HepG2 (cell line): ENCODE measurements around the gene C20orf204. TPM values are rescaled to one million over a fixed set of nuclear protein-coding genes. Genes with fewer than 3 reads are reported as not detected.
A peak's percentile ranks its signal among the peaks of the same experiment; 100 is the strongest.

ENCODE experiments used
- ATAC-seq: fragments of 200-7000 bp; cut with Tn5 transposase; 3 replicates; pipeline ENCODE4 v1.9.1; 2020; ENCODE audit warnings: mild to moderate bottlenecking, moderate library complexity
- BruUV-seq: library from RNA; stranded (reverse); fragments of 400-500 nt; replicated peaks from 2 replicates; lab custom pipeline; 2021; lab: Mats Ljungman, UMichigan
- CTCF ChIA-PET: fragments of 300-600 bp; formaldehyde crosslinking; extraction: SDS; loops from one replicate; lab custom pipeline; 2021; ENCODE audit warnings: low total read pairs, inconsistent platforms, low intra/inter-chr PET ratio; lab: Yijun Ruan, JAX
- POLR2A ChIA-PET: fragments of 350-600 bp; sonication (Branson Sonifier 250); formaldehyde crosslinking; loops from one replicate; lab custom pipeline; 2020; ENCODE audit warnings: antibody characterized with exemption, inconsistent platforms; lab: Yijun Ruan, JAX
- DNase-seq: peaks from one replicate; pipeline ENCODE4 v3.0.0-alpha.2; 2015; ENCODE audit warnings: low spot score
- FAIRE-seq: peaks from 3 replicates; lab custom pipeline; 2011; peaks lifted over from hg19 to GRCh38; lab: Jason Lieb, UNC
- H2AFZ ChIP-seq: one replicate; pipeline ENCODE4 v1.6.1; 2011; ENCODE audit warnings: low read length, inconsistent platforms
- H3K27ac ChIP-seq: fragments of 300-600 bp; 3 replicates; pipeline ENCODE4 v1.8.0; 2011; ENCODE audit warnings: mixed run types, mild to moderate bottlenecking, mixed read lengths, low read length, inconsistent platforms; ENCODE audit not compliant: insufficient read depth; ENCODE audit errors: extremely low read length
- H3K27me3 ChIP-seq, 2 experiments: fragments of 200-600 bp in 1 of 2; 2 replicates in 1 of 2; 3 replicates in 1 of 2; pipeline versions ENCODE4 v1.6.0 to v1.8.0; 2011; ENCODE audit warnings: low read length in 2 of 2, mild to moderate bottlenecking in 2 of 2, moderate library complexity in 2 of 2, inconsistent platforms in 1 of 2; ENCODE audit not compliant: insufficient read depth in 2 of 2, control insufficient read depth in 1 of 2
- H3K36me3 ChIP-seq, 2 experiments: fragments of 200-600 bp in 1 of 2; replicated peaks in 1 of 2; 2 replicates in 1 of 2; 3 replicates in 1 of 2; pipeline versions ENCODE4 v1.5.1 to v1.8.0; 2011; ENCODE audit warnings: low read length in 2 of 2, inconsistent platforms in 1 of 2; ENCODE audit not compliant: insufficient read depth in 2 of 2, control insufficient read depth in 1 of 2
- H3K4me1 ChIP-seq: 2 replicates; pipeline ENCODE4 v1.5.1; 2012; ENCODE audit warnings: low read length, inconsistent platforms; ENCODE audit not compliant: insufficient read depth
- H3K4me2 ChIP-seq: 2 replicates; pipeline ENCODE4 v1.6.0; 2011; ENCODE audit warnings: low read depth, low read length, inconsistent platforms
- H3K4me3 ChIP-seq, 3 experiments: fragments of 200-600 bp in 1 of 3; sonication (generic), shearing (Covaris generic) in 1 of 3; replicated peaks in 1 of 3; 2 replicates each; pipeline ENCODE4 v1.5.1; 2011 to 2016; ENCODE audit warnings: low read length in 3 of 3, inconsistent platforms in 2 of 3, low read depth in 2 of 3, mild to moderate bottlenecking in 2 of 3, control low read depth in 1 of 3, mixed read lengths in 1 of 3; ENCODE audit not compliant: insufficient read depth in 1 of 3
- H3K79me2 ChIP-seq: one replicate; pipeline ENCODE4 v1.6.1; 2011; ENCODE audit warnings: low read length, inconsistent platforms; ENCODE audit not compliant: insufficient read depth
- H3K9ac ChIP-seq: 2 replicates; pipeline ENCODE4 v1.6.0; 2011; ENCODE audit warnings: mild to moderate bottlenecking, low read depth, low read length, inconsistent platforms; ENCODE audit not compliant: insufficient read depth
- H3K9me3 ChIP-seq: 2 replicates; pipeline ENCODE4 v1.5.1; 2012; ENCODE audit warnings: mild to moderate bottlenecking, low read length
- H4K20me1 ChIP-seq: 2 replicates; pipeline ENCODE4 v1.6.0; 2011; ENCODE audit warnings: inconsistent platforms, mild to moderate bottlenecking, low read length, moderate library complexity; ENCODE audit not compliant: insufficient read depth
- ASH2L ChIP-seq: fragments of 300-600, 200-600 bp; sonication (generic); IDR thresholded peaks from 2 replicates; pipeline ENCODE4 v1.7.0; 2017; ENCODE audit warnings: low read depth, mild to moderate bottlenecking, moderate library complexity, mixed read lengths, low read length; ENCODE audit not compliant: insufficient read length
- ATF6 ChIP-seq: sonication (generic); formaldehyde crosslinking; conservative IDR thresholded peaks from 2 replicates; pipeline ENCODE4 v1.4.0; 2020; ENCODE audit warnings: missing genetic modification reagents
- DPF2 ChIP-seq: sonication (generic); formaldehyde crosslinking; IDR thresholded peaks from 2 replicates; pipeline ENCODE4 v1.4.0; 2020; ENCODE audit warnings: mild to moderate bottlenecking, low read depth, missing genetic modification reagents, borderline replicate concordance
- MEF2D ChIP-seq: sonication (generic); formaldehyde crosslinking; IDR thresholded peaks from 2 replicates; pipeline ENCODE4 v1.5.1; 2020; ENCODE audit warnings: mild to moderate bottlenecking, missing genetic modification reagents
- PLRG1 ChIP-seq: fragments of 450-650 bp; conservative IDR thresholded peaks from 2 replicates; pipeline ENCODE4 v1.6.1; 2016
- SCMH1 ChIP-seq: sonication (generic); formaldehyde crosslinking; IDR thresholded peaks from 2 replicates; pipeline ENCODE4 v1.9.0; 2021; ENCODE audit warnings: missing genetic modification reagents, mild to moderate bottlenecking, borderline replicate concordance
- SP2 ChIP-seq: sonication (generic); formaldehyde crosslinking; IDR thresholded peaks from 2 replicates; pipeline ENCODE4 v1.5.1; 2020; ENCODE audit warnings: mild to moderate bottlenecking, missing genetic modification reagents
- TEAD2 ChIP-seq: sonication (generic); formaldehyde crosslinking; IDR thresholded peaks from 2 replicates; pipeline ENCODE4 v1.9.0; 2021; ENCODE audit warnings: missing genetic modification reagents
- U2AF2 ChIP-seq: fragments of 200-400 bp; formaldehyde crosslinking; IDR thresholded peaks from 2 replicates; pipeline ENCODE4 v1.6.1; 2017; ENCODE audit warnings: low read depth, mild to moderate bottlenecking, low read length
- YY1 ChIP-seq: IDR thresholded peaks from 2 replicates; pipeline ENCODE4 v1.6.1; 2011; ENCODE audit warnings: low read length, low read depth, moderate library complexity, mild to moderate bottlenecking; ENCODE audit not compliant: insufficient read depth, insufficient replicate concordance
- ZNF253 ChIP-seq: sonication (generic); formaldehyde crosslinking; IDR thresholded peaks from 2 replicates; pipeline ENCODE4 v1.8.0; 2022; ENCODE audit warnings: mild to moderate bottlenecking, missing genetic modification reagents, borderline replicate concordance
- ZNF577 ChIP-seq: sonication (generic); formaldehyde crosslinking; IDR thresholded peaks from 2 replicates; pipeline ENCODE4 v1.4.0; 2020; ENCODE audit warnings: mild to moderate bottlenecking, low read depth, missing genetic modification reagents, borderline replicate concordance
- WGBS: methylation state at CpG from one replicate; pipeline ENCODE4 v1.1.6; 2017; ENCODE audit warnings: low lambda C conversion rate; 5-methylcytosine and 5-hydroxymethylcytosine counted together
- in situ Hi-C: cut with HindIII; loops from 2 replicates; pipeline ENCODE4 v1.10.0; 2017; ENCODE audit warnings: low pct_unique_long_range_greater_than_20kb; ENCODE audit not compliant: extremely low pct_ligation_motif_present
- intact Hi-C: fragments of 100-400 bp; cut with micrococcal nuclease; formaldehyde crosslinking; loops from one replicate; pipeline ENCODE4 v1.10.0; 2022; ENCODE audit not compliant: unreplicated experiment
- polyA plus RNA-seq, 8 experiments: library from polyadenylated mRNA; depleted of rRNA in 3 of 8; stranded (reverse) in 7 of 8; unstranded in 1 of 8; fragments of >200 nt; fragmentation: Illumina TruSeq in 4 of 8; extraction: Trizol in 4 of 8; gene quantifications; 2 replicates each; pipeline versions ENCODE4 v1.2.1 to v1.2.3, GENCODE V29; 2011 to 2016; ENCODE audit warnings: low read depth in 4 of 8, missing spikeins in 1 of 8, mixed read lengths in 1 of 8; ENCODE audit not compliant: insufficient read depth in 1 of 8
- total RNA-seq, 5 experiments: library from RNA; depleted of rRNA; stranded (reverse); fragments of >200 nt; fragmentation: Illumina TruSeq; extraction: Trizol; gene quantifications; 2 replicates each; pipeline ENCODE4 v1.2.3, GENCODE V29; 2016; ENCODE audit warnings: low read depth in 1 of 5
- TF ChIP-seq, protein P1 (sequence below): sonication (generic); formaldehyde crosslinking; IDR thresholded peaks from 2 replicates; pipeline ENCODE4 v1.4.0; 2020; ENCODE audit warnings: mild to moderate bottlenecking, missing genetic modification reagents
- TF ChIP-seq, protein P2 (sequence below): IDR thresholded peaks from 2 replicates; pipeline ENCODE4 v1.6.1; 2016; ENCODE audit warnings: missing genetic modification reagents, missing compliant biosample characterization

Gene C20orf204
- total and polyA plus RNA-seq, 2 of the 13 experiments (the other 11 are each of a cell fraction or from before 2014, with no cell fraction given) = 22.1 to 80.0 TPM

DNA sequence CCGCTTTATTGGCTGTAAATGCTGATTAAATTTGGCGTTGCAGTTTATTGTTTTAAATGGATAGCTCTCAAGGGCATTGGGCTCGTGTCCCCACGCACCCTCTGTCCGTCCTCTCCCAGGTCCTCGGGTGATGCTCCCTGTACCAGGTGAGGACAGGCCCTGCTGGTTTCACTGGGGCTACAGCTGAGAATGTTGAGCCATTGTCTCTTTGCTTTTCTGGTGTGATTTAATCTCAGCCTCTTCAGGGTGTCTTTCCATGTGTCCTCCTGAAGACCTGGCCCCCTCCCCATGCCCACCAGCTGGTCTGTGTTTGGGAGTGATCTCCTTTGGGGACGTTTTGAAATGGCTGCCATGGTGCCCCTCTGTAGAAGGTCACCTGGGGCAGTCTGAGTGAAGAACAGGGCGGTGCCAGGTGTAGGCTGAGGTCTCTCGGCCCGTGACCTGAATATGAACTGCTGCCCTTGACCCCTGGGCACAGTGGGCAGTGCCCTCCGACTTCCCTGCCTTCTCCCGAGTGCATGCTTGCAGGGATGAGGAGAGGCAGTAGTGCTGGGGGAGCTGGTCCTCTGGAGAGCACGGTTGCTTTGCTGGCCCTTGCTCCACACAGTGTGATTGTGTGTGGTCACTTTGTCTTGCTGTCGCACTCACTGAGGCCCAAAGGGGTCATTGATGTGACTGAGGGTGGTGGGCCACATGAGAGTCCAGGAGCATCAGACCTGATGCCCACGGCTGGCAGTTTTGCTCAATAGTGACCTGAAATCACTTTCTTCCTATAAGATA lies 12.4 kb upstream of the C20orf204 start (continued):
- TF ChIP-seq ATF6 (CRISPR knock-in tag) = no peak
- TF ChIP-seq, all 625 proteins: peak for 112

DNA sequence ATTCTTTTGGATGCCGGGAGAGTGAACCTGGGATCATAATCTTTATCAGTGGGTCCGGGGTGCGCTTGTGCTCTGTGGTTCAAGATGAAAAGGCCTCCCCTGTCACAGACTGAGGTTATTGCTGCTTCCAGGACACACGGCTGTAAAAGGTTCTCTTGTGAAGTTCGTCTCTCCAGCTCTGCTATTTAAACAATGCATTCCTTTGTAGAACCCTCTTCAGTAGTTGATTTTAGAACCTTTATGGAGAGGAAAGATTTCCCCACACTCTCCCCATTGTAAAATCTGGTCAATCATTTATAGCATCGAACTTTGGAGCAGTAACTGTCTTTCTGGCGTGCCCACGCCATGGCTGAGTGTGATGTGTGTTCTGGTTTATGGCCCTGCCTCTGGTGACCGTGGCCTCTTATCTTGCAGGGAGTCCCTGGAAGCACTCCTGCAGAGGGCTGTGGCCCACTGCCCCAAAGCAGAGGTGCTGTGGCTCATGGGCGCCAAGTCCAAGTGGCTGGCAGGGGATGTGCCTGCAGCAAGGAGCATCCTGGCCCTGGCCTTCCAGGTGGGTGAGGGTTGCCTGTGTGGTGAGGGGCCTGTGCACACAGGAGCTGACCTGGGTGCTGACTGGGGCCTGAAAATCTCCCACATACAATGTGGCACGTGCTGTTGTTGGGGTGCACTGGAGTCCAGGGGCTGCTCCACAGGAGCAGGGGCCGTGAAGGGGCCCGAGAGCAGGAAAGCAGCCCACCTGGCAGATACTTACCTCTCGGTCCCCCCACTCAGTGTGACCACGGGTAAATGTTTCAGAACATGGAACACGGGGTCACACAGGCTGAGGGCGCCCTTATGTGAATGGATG lies 11.6 kb upstream of the C20orf204 start:
- H3K36me3 ChIP-seq = peaks cover 50 to 76% of the 10 kb centered on the region in 2 experiments
- peak overlapping the region in 2 of 3 experiments; percentile 18 to 63; a peak in 4 of 6 replicates for H3K4me3 ChIP-seq
- CTCF ChIA-PET = interaction anchor here (1.3 kb wide), 1 partner anchor 45 kb away, joined by 4 read pairs; no protein-coding TSS in a partner anchor
- peaks cover 4% of the 10 kb centered on the region for H3K79me2 ChIP-seq
- peak overlapping the region; percentile 92 for H3K27ac ChIP-seq
- peak; percentile 99 for FAIRE-seq
- H3K9me3 ChIP-seq = no peaks in the 10 kb centered on the region
- peak; percentile 100 for DNase-seq
- TSS peak; percentile 64 for BruUV-seq
- in situ Hi-C loops (loop anchor here (5.0 kb wide), 1 partner anchor 42 kb away; the partner anchor contains the start of gene PRPF6), intact Hi-C loops (loop anchor here (1.0 kb wide), 3 partner anchors 12 to 43 kb away; partner anchors contain the start of genes C20orf204 and PRPF6)
- POLR2A ChIA-PET = interaction anchor here (0.6 to 5.0 kb wide), 23 partner anchors 8 to 286 kb away, joined by 3 to 81 read pairs (median 4); partner anchors contain the start of genes C20orf204, PRPF6, SAMD10 and SOX18
- no peak overlapping the region for H2AFZ ChIP-seq
- H3K4me1 ChIP-seq = peaks cover 42% of the 10 kb centered on the region
- H3K9ac ChIP-seq = peak overlapping the region; percentile 75
- H4K20me1 ChIP-seq = no peaks in the 10 kb centered on the region
- H3K27me3 ChIP-seq = no peaks in the 10 kb centered on the region
- ATAC-seq = peak; percentile 90
- WGBS = 24% methylated on average over 16 of the region's 17 CpGs
- H3K4me2 ChIP-seq = peak overlapping the region; percentile 84
- TF ChIP-seq ASH2L (peak; percentile 94), PLRG1 (no peak), ZNF577 (CRISPR knock-in tag) (no peak), ZNF253 (CRISPR knock-in tag) (peak; percentile 77; the same call in 1 of the 2 replicates), YY1 (peak; percentile 86), SP2 (no peak), SCMH1 (no peak), U2AF2 (no peak), TEAD2 (CRISPR knock-in tag) (no peak), DPF2 (CRISPR knock-in tag) (peak; percentile 67; the same call in 1 of the 2 replicates), MEF2D (CRISPR knock-in tag) (peak; percentile 77)
- TF ChIP-seq, protein P1, sequence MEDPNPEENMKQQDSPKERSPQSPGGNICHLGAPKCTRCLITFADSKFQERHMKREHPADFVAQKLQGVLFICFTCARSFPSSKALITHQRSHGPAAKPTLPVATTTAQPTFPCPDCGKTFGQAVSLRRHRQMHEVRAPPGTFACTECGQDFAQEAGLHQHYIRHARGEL = peak; percentile 80; the same call in 1 of the 2 replicates
- TF ChIP-seq, protein P2, sequence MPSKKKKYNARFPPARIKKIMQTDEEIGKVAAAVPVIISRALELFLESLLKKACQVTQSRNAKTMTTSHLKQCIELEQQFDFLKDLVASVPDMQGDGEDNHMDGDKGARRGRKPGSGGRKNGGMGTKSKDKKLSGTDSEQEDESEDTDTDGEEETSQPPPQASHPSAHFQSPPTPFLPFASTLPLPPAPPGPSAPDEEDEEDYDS = peak; percentile 50; the same call in 1 of the 2 replicates
